HG03139 (cell line): ENCODE results near the gene ITGA2.

ENCODE experiments used
- ATAC-seq: cut with Tn5 transposase; IDR thresholded peaks from one replicate; pipeline ENCODE4 v1.9.1; 2021; ENCODE audit not compliant: unreplicated experiment

ITGA2 gene

DNA sequence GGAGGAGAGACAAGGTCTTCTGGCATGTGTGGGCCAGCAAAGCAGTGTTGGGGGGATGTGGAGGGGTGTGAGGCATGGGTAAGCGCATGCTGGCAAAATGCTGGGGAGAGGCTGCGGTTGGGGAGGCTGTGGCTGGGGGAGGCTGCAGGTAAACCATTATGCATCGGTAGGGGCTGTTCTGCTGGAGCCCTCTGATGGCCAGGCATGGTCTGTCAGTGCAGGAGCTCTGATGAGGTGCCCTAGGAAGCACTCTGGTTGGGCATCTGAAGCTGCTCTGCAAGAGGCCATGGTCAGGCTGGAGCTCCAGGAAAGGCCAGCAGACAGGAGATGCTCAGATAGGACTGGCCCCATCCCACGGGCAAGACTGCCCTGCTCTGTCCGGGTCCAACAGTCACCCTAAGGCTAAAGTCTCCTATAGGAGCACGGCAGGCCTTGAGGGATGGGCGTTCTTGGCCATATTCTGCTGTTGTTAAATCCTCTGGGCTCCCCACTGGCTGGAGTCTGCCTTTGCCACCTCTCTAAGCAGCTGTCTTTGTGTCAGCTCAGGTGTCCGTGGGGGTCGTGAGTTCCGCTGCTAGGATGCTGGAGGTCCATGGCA is 28.7 kb downstream of the ITGA2 start:
- ATAC-seq, result no peak

- no peak for ATAC-seq
Measured at GRCh38 chr5:53019320-53019719, 30.2 kb downstream of the ITGA2 start.

GRCh38 chr5:53022930-53023511 is 33.9 kb downstream of the ITGA2 start:
- no peak for ATAC-seq

DNA sequence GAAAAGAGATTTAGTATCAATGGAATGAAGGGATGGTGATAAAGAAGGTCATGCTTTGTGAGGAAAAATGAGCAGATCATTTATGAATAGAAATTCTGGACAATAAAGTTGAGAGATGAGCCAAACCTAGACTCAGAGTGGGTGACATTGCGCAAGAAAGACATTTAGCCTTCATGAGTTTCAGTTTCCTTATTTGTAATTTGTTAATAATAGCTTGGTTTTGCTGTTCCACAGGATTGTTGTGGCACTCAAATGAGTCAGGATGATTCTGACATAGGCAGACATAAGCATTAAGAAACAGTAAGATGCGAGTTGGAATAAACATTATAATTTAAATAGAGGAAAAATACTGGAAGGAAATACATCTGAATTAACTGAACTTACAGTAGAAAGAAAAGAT is 34.8 kb downstream of the ITGA2 start:
- peak; percentile 85 for ATAC-seq

DNA sequence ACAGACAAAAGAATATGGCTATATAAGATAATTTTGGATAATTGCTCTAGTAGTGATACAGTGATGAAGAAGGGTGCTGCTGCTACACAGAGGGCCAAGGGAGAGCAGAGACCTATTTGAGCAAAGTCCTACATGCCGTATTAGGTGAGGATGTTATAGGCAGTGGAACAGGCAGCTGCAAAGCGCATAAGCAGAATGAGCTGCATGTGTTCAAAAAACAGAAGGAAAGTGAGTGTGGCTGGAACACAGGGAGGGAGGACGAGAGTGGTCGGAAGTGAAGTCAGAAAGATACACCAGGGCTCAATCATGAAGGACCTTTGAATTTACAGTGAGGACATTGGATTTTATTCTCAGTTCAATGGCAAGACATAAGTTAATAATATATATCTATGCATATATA is 35.4 kb downstream of the ITGA2 start:
- no peak for ATAC-seq

DNA sequence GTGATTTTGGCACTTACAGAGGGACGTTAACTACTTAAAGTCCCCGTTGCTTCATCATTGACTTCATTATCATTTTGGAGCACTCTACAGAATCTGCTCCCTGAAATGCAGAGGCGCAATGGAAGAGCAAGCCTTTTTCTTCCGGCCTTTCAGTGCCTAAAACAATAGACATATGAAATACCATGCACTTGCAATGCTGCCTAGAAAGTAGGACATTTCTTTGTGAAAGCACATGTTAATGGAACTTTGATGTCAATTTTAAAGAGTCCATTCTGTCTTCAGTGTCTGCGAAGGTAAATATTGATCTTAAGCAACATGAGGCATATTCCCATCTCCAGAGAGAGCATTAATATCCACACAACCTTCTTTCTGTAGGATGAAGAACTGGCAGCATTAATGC is 36.3 kb downstream of the ITGA2 start:
- no peak for ATAC-seq

DNA sequence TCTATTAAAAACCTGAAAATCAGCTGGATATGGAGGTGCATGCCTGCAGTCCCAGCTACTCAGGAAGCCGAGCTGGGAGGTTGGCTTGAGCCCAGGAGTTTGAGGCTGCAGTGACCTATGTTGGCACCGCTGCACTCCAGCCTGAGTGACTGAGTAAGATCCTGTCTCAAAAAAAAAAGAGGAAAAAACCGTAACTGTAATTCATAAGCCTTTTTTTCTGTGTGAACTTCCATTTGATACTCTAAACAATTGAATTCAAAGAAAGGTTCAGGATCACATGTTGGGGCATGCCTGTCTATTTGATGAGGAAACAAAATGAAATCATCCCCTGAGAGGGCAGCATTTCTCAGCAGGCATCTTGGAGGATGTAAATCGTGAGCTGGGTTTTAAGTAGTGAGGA is 38.8 kb downstream of the ITGA2 start:
- no peak for ATAC-seq

DNA sequence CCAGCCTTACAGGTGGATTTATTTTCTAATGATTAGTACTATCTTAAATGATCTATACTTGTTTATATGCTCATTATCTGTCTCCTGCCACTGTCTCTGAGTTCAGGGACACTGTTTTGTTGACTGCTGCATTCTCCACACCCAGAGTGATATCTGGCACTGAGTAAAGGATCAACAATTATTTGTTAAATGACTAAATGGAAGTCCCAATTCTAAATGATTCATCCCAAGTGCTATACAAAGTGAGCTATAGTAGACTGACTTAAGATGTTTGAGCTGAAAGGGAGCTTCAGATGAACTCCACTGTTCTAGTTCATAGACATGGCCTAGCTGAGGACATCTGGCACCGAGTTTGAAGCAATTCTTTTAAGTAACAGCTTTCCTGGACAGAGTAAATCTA is 40.5 kb downstream of the ITGA2 start:
- ATAC-seq, result no peak

DNA sequence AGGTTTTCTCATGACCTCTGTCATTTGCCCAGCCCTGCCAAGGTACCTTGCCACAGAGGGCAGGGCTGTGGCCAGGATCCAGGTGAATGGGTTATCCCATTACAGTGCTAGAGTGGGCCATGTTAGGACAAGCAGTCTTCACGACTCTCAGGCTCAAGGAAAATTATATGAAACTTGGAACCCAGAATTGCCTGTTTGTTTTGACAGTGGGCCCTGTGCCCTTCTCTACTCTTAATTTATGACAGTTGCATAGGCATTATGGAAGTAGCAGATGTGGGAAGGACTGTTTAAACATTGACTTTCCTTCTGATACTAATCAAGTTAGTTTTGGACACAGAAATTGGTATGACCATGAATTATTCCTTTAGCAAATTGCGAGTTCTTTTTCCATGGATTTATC is 41.7 kb downstream of the ITGA2 start:
- no peak for ATAC-seq

DNA sequence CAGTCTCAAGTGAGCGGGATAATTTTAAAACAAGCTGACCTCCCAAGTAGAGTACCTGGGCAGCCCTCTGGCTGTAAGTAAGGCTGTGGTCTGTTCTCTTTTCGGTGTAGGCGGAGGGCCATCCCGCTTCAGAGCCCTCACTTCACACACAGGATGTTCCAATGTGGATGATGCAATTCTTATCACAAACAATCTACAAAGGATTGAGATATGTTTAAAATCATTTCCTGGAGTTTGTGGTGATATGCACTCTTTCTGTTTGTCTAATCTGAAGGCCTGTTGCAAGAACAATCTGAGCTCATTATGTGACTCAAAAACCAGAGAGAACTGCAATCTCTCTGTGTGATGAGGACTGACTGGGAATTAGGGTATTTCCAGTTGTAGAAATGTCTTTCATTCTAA is 42.5 kb downstream of the ITGA2 start:
- no peak for ATAC-seq

- ATAC-seq, result no peak
Measured at GRCh38 chr5:53032188-53032587, 43.0 kb downstream of the ITGA2 start.

- no peak for ATAC-seq
Measured at GRCh38 chr5:53034832-53035231, 45.7 kb downstream of the ITGA2 start.

DNA sequence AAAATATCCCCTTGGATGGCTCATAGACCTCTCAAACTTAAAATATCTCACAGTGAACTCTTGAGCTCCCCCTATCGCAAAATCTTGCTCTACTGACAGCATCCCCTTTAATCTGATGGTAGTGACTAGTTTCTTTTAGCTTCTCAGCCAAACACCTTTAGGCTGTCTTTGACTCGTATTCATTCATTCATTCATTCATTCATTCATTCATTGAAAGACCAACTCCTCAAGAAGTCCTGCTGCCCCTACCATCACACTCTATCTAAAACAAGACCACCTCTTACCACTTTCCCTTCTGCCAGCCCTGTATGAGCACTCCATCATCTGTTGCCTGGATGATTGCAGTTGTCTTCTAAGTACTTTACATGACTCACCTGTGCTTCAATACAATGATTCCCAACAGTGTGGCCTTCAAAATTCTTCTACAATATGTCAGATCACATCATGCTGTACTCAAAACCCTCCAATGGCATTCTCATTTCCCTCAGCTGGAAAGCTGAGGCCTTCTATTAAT is 46.8 kb downstream of the ITGA2 start:
- no peak for ATAC-seq

GRCh38 chr5:53037141-53037859 is 48.1 kb downstream of the ITGA2 start:
- ATAC-seq, result no peak

DNA sequence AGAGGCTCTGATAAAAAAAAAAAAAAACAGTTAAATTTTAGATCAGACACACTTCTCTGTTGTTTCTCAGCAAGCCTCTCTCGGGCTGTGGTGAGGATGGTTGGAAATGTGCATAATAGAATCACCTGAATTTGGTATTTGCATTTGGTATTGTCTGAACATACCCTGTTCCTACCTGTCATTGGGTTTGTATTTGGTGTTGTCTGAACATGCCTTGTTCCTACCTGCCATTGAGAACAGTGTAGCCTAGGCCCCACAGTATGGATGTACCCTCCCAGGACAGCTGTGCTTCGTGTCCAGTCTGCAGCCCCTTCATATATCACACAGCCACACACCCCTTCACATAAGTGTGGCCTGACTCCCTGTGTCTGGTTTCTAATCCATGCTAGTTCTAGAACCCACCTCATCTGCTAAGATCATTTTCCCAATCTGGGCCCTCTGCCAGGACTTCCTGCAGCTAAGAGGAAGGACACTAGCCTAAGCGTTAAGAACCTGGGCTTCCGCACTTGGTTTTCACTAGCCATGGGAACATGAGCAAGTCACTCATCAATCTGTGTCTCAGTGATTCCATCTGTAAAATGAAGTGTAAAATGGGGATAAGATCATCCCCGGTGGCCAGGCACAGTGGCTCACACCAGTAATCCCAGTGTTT is 49.2 kb downstream of the ITGA2 start:
- no peak for ATAC-seq

- ATAC-seq, result no peak
Measured at GRCh38 chr5:53039855-53040254, 50.7 kb downstream of the ITGA2 start.

DNA sequence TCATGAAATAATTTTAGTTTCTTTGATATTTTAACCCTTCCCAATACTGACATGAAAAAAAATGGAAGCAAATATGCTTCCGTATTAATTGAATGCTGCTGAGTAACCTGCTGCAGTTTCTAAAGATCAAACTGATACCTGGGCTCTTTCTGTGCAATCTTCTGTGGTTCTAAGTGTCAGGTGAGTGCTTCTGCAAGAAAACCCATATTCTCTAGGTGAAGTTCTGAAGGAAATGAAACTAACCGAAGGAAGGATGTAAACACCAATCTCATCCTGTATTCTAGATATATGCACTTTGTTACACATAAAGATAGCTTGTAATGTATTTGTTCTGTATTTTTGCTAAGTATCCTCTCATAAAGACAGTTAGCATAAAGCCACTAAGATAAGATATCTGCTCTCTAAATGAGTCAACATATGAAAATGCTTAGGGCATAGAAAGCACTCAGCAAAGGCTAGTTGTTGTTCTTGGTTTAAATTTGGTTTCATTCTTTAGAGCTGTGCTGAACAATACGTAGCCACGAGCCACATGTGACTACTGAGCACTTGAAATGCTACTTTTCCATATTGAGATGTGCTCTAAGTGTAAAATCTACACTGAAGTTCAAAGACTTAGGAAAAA is 52.0 kb downstream of the ITGA2 start:
- peak; percentile 85 for ATAC-seq

- ATAC-seq, result no peak
Measured at GRCh38 chr5:53041740-53042139, 52.6 kb downstream of the ITGA2 start.

GRCh38 chr5:53045263-53045662 is 56.1 kb downstream of the ITGA2 start:
- ATAC-seq, result no peak

GRCh38 chr5:53048248-53048647 is 59.1 kb downstream of the ITGA2 start:
- no peak for ATAC-seq

DNA sequence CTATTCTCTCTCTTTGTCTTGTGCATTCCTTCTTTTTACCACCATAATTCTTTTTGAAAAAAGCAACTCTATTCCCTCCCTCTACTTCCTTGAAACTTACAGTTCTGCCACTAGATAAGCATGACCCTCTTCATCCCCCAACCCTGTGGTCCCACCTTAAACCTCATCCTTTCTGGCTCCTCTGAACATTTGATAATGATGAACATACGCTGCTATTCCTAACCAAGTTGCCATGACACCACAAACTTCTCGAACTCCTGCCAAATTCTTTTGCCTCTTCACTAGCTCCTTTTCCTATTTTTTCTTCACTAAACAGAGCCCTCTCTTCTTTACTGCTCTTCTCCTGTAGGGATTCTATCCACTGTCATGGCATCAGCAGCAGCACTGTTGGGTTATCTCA is 63.3 kb downstream of the ITGA2 start:
- no peak for ATAC-seq
